VCaP (cell line): Measurements from ENCODE around the gene SSNA1.

Source experiments
- H3K27ac ChIP-seq: fragments of 450-650 bp; 2 replicates; pipeline ENCODE4 v1.5.1; 2017
- CTCF ChIP-seq: fragments of 450-650 bp; conservative IDR thresholded peaks from 2 replicates; pipeline ENCODE4 v1.5.1; 2017; ENCODE audit warnings: mild to moderate bottlenecking, moderate library complexity

The SSNA1 gene

GRCh38 chr9:137227054-137227852 is 38.8 kb downstream of the SSNA1 start, which contains the start of gene RNF224:
TSS of gene RNF224 (plus strand) at chr9:137227502. CDS start at chr9:137228336, 834 bp downstream.
- peak within 1 kb of the TSS; percentile 97 for H3K27ac ChIP-seq
- TF ChIP-seq CTCF, result peak; percentile 90

- peak overlapping the region; percentile 97 for H3K27ac ChIP-seq
Observed at GRCh38 chr9:137227853-137228505, 39.5 kb downstream of the SSNA1 start.

GRCh38 chr9:137228506-137228967 is 40.1 kb downstream of the SSNA1 start:
- TF ChIP-seq CTCF, result no peak
- peak overlapping the region; percentile 97; the same call in 1 of the 2 replicates for H3K27ac ChIP-seq

More at GRCh38 chr9:137227853-137228505, 39.5 kb downstream of the SSNA1 start:
- no peak for TF ChIP-seq CTCF

- H3K27ac ChIP-seq, result peak overlapping the region; percentile 97; the same call in 1 of the 2 replicates
- no peak for TF ChIP-seq CTCF
Observed at GRCh38 chr9:137228968-137229896, 40.8 kb downstream of the SSNA1 start.

GRCh38 chr9:137229903-137230704 is 41.6 kb downstream of the SSNA1 start:
- no peak overlapping the region for H3K27ac ChIP-seq
- TF ChIP-seq CTCF, result no peak

GRCh38 chr9:137230705-137231371 is 42.4 kb downstream of the SSNA1 start, which contains the start of gene SLC34A3:
TSS of gene SLC34A3 (plus strand) at chr9:137230901. CDS start at chr9:137231703, 802 bp downstream.
- no peak for TF ChIP-seq CTCF
- H3K27ac ChIP-seq, result no peak within 1 kb of the TSS
